ENCODE results near the gene NDNF.

GRCh38 chr4:121108557-121108956 is 36.2 kb upstream of the NDNF start:
- TF ChIP-seq CTCF (IDR thresholded peaks at IDR 0.05; ENCODE audit: low read depth, low read length) (no peak), EZH2phosphoT487 (IDR thresholded peaks at IDR 0.05; ENCODE audit: low read depth) (no peak)
